ENCODE data around the gene SETD5. TPM values are rescaled to one million over a fixed set of nuclear protein-coding genes. Genes with fewer than 3 reads are reported as not detected.

SETD5 gene
- total RNA-seq, 1 donor from 2014 or later: 161 TPM

DNA sequence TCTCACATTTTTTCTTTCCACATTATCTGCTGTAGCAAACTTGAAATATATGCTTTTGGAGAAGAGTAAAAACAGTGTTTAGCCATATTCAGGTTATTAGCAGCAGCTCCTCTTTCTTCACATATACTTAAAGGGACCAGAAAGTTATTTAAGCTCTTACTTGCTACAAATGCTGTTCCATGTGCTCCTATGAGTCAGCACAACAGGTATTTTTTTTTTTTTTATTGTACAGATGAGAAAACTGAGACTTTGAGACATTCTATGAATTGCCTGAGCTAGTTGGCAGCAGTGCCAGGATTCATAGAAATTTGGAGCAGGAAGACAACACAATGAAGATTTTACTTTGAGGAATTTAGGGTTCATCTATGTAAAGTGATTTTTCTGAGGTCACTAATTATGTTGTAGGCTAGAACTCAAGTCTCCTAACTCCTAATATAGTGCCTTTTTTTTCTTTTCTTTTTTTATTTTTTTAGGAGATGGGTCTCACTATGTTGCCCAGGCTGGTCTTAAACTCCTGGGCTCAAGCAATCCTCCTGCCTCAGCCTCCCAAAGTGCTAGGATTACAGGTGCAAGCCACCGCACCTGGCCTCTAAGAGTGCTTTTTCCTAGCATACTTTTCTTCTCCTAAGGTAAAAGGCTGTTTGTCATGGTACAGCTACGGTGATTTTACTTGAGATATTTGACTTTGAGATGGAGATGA lies 23.6 kb downstream of the SETD5 start:
- Mint-ChIP-seq H3K27me3 (ENCODE audit: unreplicated experiment) (no peaks in the 10 kb centered on the region), H3K27ac (ENCODE audit: unreplicated experiment) (peak overlapping the region; percentile 97), H3K4me1 (ENCODE audit: unreplicated experiment) (peaks cover 61% of the 10 kb centered on the region), H3K36me3 (ENCODE audit: unreplicated experiment) (peaks cover 10% of the 10 kb centered on the region), H3K4me3 (ENCODE audit: unreplicated experiment) (no peak overlapping the region), H3K9me3 (ENCODE audit: unreplicated experiment) (no peaks in the 10 kb centered on the region)
- DNase-seq (ENCODE audit: extremely low spot score, unreplicated experiment): no peak
- TF ChIP-seq, protein P1, sequence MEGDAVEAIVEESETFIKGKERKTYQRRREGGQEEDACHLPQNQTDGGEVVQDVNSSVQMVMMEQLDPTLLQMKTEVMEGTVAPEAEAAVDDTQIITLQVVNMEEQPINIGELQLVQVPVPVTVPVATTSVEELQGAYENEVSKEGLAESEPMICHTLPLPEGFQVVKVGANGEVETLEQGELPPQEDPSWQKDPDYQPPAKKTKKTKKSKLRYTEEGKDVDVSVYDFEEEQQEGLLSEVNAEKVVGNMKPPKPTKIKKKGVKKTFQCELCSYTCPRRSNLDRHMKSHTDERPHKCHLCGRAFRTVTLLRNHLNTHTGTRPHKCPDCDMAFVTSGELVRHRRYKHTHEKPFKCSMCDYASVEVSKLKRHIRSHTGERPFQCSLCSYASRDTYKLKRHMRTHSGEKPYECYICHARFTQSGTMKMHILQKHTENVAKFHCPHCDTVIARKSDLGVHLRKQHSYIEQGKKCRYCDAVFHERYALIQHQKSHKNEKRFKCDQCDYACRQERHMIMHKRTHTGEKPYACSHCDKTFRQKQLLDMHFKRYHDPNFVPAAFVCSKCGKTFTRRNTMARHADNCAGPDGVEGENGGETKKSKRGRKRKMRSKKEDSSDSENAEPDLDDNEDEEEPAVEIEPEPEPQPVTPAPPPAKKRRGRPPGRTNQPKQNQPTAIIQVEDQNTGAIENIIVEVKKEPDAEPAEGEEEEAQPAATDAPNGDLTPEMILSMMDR (IDR thresholded peaks at IDR 0.05): no peak

DNA sequence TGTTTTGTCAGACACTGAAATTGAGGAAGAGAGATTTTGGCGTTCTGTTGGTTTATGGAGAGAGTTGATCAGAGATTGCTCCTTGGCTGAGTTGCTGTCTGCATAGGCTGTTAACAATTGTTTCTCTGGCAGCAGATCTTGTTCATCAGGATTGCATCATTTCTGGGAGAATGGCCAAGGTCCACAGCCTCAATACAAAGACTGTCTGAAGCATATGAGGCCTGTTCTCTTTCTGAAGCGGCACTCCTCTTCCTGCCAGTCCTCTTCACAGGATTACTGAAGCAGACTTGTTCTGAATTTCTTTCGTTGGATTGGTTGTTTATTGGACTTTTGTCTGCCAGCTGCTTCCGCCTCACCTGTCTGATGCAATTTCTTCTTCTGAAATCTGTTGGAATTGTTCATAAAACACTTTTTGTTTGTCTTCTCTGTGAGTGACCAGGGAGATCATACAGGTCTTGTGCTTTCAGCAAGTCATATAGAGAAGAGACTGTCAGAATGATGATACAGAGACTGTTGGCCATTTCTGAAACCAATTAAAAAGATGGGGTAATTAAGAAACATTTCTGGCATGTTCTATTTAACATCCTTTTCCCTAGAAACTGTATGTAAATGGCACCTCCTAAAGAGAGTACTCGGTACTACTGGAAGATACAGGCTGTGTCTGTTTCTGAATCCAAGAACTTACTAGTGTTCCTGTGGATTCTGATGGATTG lies 25.5 kb downstream of the SETD5 start:
- no peaks in the 10 kb centered on the region for H3K9me3 Mint-ChIP-seq (ENCODE audit: unreplicated experiment)
- peaks cover 18% of the 10 kb centered on the region for H3K36me3 Mint-ChIP-seq (ENCODE audit: unreplicated experiment)
- H3K4me3 Mint-ChIP-seq (ENCODE audit: unreplicated experiment): peak overlapping the region; percentile 52
- H3K4me1 Mint-ChIP-seq (ENCODE audit: unreplicated experiment): peaks cover 57% of the 10 kb centered on the region
- H3K27me3 Mint-ChIP-seq (ENCODE audit: unreplicated experiment): no peaks in the 10 kb centered on the region
- DNase-seq (ENCODE audit: extremely low spot score, unreplicated experiment): peak; percentile 89
- peak overlapping the region; percentile 97 for H3K27ac Mint-ChIP-seq (ENCODE audit: unreplicated experiment)
- TF ChIP-seq, protein P1 (IDR thresholded peaks at IDR 0.05): peak; percentile 73

DNA sequence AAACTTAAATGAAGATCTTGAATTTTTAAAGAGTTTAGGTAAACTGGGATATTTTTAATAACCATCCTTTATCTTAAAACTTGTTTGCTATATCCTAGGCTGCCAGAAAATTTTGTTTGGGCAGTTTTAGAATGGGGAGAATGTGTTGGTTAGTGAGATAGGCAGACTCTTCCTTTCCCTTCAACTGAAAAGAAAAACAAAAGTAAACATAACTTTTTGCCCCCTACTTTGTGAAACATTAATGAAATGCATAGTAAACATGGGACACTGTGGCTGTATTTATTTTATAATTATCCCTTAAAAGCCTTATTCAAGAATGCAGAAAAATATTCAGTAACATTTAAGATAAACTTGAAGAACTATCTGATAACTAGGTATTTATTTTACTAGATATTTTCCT lies 31.0 kb downstream of the SETD5 start:
- Mint-ChIP-seq H3K27me3 (ENCODE audit: unreplicated experiment) (no peaks in the 10 kb centered on the region), H3K36me3 (ENCODE audit: unreplicated experiment) (peaks cover 56% of the 10 kb centered on the region), H3K27ac (ENCODE audit: unreplicated experiment) (no peak overlapping the region), H3K4me3 (ENCODE audit: unreplicated experiment) (no peak overlapping the region), H3K9me3 (ENCODE audit: unreplicated experiment) (no peaks in the 10 kb centered on the region), H3K4me1 (ENCODE audit: unreplicated experiment) (peaks cover 28% of the 10 kb centered on the region)
- no peak for DNase-seq (ENCODE audit: extremely low spot score, unreplicated experiment)
- TF ChIP-seq, protein P1 (IDR thresholded peaks at IDR 0.05): no peak

DNA sequence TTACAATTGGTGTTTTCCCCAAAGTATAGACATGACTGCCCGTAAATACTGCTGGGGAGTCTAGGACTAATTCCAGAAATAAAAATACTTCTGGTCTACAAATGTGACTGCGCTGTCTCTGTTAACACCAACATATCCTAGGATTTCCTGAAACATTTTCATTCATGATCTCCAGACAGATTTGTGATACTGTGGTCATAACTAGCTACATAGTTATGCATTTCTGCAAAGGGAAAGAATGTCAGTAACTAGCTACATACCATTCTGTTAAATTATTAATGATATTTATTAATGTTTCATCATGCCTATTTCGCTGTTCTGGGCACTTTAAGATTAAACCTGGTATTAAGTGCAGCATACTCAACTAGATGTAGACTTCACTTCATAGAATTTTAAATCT lies 33.3 kb downstream of the SETD5 start:
- Mint-ChIP-seq H3K27ac (ENCODE audit: unreplicated experiment) (no peak overlapping the region), H3K4me1 (ENCODE audit: unreplicated experiment) (peaks cover 8% of the 10 kb centered on the region), H3K36me3 (ENCODE audit: unreplicated experiment) (peaks cover 71% of the 10 kb centered on the region), H3K4me3 (ENCODE audit: unreplicated experiment) (no peak overlapping the region), H3K9me3 (ENCODE audit: unreplicated experiment) (no peaks in the 10 kb centered on the region), H3K27me3 (ENCODE audit: unreplicated experiment) (no peaks in the 10 kb centered on the region)
- no peak for DNase-seq (ENCODE audit: extremely low spot score, unreplicated experiment)
- TF ChIP-seq, protein P1 (IDR thresholded peaks at IDR 0.05): no peak
